ENCODE measurements around the gene GARIN5B.
"Not testable (repeated sequence)": the region's sequence is repeated elsewhere in the genome, so short reads cannot be mapped to it uniquely, and the experiment has no call there.

GARIN5B gene

GRCh38 chr19:55362990-55363716 is at the start of gene GARIN5B:
TSS of gene GARIN5B (minus strand) at chr19:55363260. CDS start at chr19:55363066, 194 bp downstream.
- DNase-seq: no peak

GRCh38 chr19:55410168-55410567 is 47.1 kb upstream of the GARIN5B start:
- DNase-seq: no peak

GRCh38 chr19:55409179-55409578 is 46.1 kb upstream of the GARIN5B start:
- not testable (repeated sequence) for DNase-seq

GRCh38 chr19:55408533-55408872 is 45.4 kb upstream of the GARIN5B start:
- DNase-seq: no peak

GRCh38 chr19:55407800-55408532 is 44.9 kb upstream of the GARIN5B start:
- peak; percentile 100 for DNase-seq

- DNase-seq: not testable (repeated sequence)
These were observed 44.4 kb upstream of the GARIN5B start, which contains the start of gene UBE2S for GRCh38 chr19:55407550-55407799. TSS of gene UBE2S (minus strand) at chr19:55407788. CDS start at chr19:55407589, 199 bp downstream.

GRCh38 chr19:55406826-55407549 is 43.9 kb upstream of the GARIN5B start:
- no peak for DNase-seq

GRCh38 chr19:55406091-55406825 is 43.2 kb upstream of the GARIN5B start:
- DNase-seq: no peak

- no peak for DNase-seq
These were observed 42.6 kb upstream of the GARIN5B start for GRCh38 chr19:55405638-55406037.

GRCh38 chr19:55402509-55402908 is 39.4 kb upstream of the GARIN5B start:
- DNase-seq: no peak

GRCh38 chr19:55401390-55401789 is 38.3 kb upstream of the GARIN5B start:
- not testable (repeated sequence) for DNase-seq

GRCh38 chr19:55400281-55401087 is 37.4 kb upstream of the GARIN5B start:
- DNase-seq: no peak

- DNase-seq: no peak
These were observed 35.3 kb upstream of the GARIN5B start for GRCh38 chr19:55398200-55398925.

- DNase-seq: no peak
These were observed 30.0 kb upstream of the GARIN5B start for GRCh38 chr19:55392820-55393761.

- no peak for DNase-seq
These were observed 28.9 kb upstream of the GARIN5B start for GRCh38 chr19:55391702-55392615.

- no peak for DNase-seq
These were observed 28.2 kb upstream of the GARIN5B start for GRCh38 chr19:55391191-55391670.

- no peak for DNase-seq
These were observed 27.4 kb upstream of the GARIN5B start for GRCh38 chr19:55390461-55390880.

- no peak for DNase-seq
These were observed 26.6 kb upstream of the GARIN5B start for GRCh38 chr19:55389386-55390317.
